Mammary epithelial cell (primary cell): ENCODE measurements around the gene PAM.

ENCODE experiments used
- CTCF ChIP-seq, 2 donors: IDR thresholded peaks in 1 of 2; conservative IDR thresholded peaks in 1 of 2; 2 replicates each; pipeline ENCODE4 v1.5.1; 2011 to 2012; ENCODE audit warnings: inconsistent platforms in 2 of 2, low read length in 2 of 2, mild to moderate bottlenecking in 2 of 2, control low read depth in 1 of 2, low read depth in 1 of 2; ENCODE audit not compliant: insufficient read depth in 1 of 2; ENCODE audit errors: extremely low read depth in 1 of 2
- EZH2 ChIP-seq: IDR thresholded peaks from 2 replicates; pipeline ENCODE4 v1.6.1; 2012; ENCODE audit warnings: low read length, inconsistent platforms, borderline replicate concordance

- TF ChIP-seq CTCF (conservative IDR thresholded peaks at IDR 0.05 in 1 of 2, IDR thresholded peaks at IDR 0.05 in 1 of 2; ENCODE audit: extremely low read depth in 1 of 2, insufficient read depth in 1 of 2, low read depth in 1 of 2, low read length in 2 of 2): no peak
- TF ChIP-seq EZH2: no peak
These were observed 27.2 kb downstream of the PAM start for GRCh38 chr5:102782217-102782872.
